Activated T-cell treated with anti-CD3 and anti-CD28 coated beads, Interleukin-2, amount 50 U/mL, for 72 hours (primary cell): ENCODE results near the gene LRIF1. TPM values are rescaled to one million over a fixed set of nuclear protein-coding genes. Genes with fewer than 3 reads are reported as not detected.

Experiments
- ATAC-seq, 2 donors: fragments of 150-1000 bp; cut with Tn5 transposase; replicated peaks in 1 of 2; 2 replicates each; pipeline ENCODE4 v1.10.0; 2021; ENCODE audit warnings: moderate library complexity in 2 of 2, mild to moderate bottlenecking in 1 of 2
- DNase-seq, 2 donors: peaks; one replicate each; pipeline ENCODE4 v3.0.0; 2021 to 2022; ENCODE audit warnings: mixed read lengths in 1 of 2
- H3K27ac Mint-ChIP-seq: one replicate; pipeline ENCODE4 v1.8.0; 2022; ENCODE audit warnings: mild to moderate bottlenecking, moderate library complexity, mixed read lengths
- H3K27me3 Mint-ChIP-seq: one replicate; pipeline ENCODE4 v1.8.0; 2022; ENCODE audit warnings: low read depth, mixed read lengths
- H3K36me3 Mint-ChIP-seq, 2 donors: one replicate each; pipeline ENCODE4 v1.8.0; 2022; ENCODE audit warnings: mixed read lengths in 2 of 2, mild to moderate bottlenecking in 1 of 2; ENCODE audit not compliant: insufficient read depth in 2 of 2
- H3K4me1 Mint-ChIP-seq: one replicate; pipeline ENCODE4 v1.8.0; 2022; ENCODE audit warnings: low read depth, mixed read lengths
- H3K4me3 Mint-ChIP-seq, 2 donors: one replicate each; pipeline ENCODE4 v1.8.0; 2022; ENCODE audit warnings: mild to moderate bottlenecking in 2 of 2, mixed read lengths in 2 of 2, moderate library complexity in 2 of 2
- H3K9me3 Mint-ChIP-seq, 2 donors: one replicate each; pipeline ENCODE4 v1.8.0; 2022; ENCODE audit warnings: mixed read lengths in 2 of 2
- total RNA-seq, 2 donors: library from RNA; stranded (reverse); gene quantifications; one replicate each; pipeline ENCODE4 v1.2.3, GENCODE V29; 2022

Gene LRIF1
- total RNA-seq, 2 donors from 2014 or later = 28.5 to 30.0 TPM

DNA sequence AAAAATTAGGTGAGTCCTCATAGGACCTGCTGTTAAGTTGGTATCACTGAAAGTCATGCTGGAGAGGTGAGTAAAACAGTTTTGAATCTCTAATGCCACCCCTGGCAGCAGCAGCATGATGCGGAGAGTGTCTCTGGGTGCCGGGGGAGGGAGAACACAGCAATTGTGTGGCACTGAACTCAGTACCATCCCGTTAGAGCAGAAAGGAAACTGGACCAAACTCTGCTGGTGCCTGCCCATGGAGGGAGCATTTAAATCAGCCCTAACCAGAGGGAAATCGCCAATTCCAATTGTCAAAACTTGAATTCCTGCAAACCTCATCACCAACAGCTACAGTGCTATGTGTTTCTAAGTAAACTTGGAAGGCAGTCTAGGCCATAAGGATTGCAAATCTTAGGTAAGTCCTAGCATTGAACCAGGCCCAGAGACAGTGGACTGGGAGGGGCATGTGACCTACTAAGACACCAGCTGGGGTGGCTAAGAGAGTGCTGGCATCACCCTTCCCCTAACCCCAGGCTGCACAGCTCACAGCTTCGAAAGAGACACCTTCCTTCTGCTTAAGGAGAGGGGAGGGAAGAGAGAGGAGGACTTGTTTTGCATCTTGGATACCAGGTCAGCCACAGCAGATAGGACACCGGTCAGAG lies 60.8 kb downstream of the LRIF1 start:
- H3K4me3 Mint-ChIP-seq = no peak overlapping the region
- no peak overlapping the region for H3K27ac Mint-ChIP-seq
- ATAC-seq (no peak), DNase-seq (no peak)
- H3K27me3 Mint-ChIP-seq = no peaks in the 10 kb centered on the region
- peaks cover 4 to 14% of the 10 kb centered on the region in 2 donors for H3K9me3 Mint-ChIP-seq
- peaks cover 3% of the 10 kb centered on the region for H3K4me1 Mint-ChIP-seq
- H3K36me3 Mint-ChIP-seq = peaks cover 23 to 55% of the 10 kb centered on the region in 2 donors

DNA sequence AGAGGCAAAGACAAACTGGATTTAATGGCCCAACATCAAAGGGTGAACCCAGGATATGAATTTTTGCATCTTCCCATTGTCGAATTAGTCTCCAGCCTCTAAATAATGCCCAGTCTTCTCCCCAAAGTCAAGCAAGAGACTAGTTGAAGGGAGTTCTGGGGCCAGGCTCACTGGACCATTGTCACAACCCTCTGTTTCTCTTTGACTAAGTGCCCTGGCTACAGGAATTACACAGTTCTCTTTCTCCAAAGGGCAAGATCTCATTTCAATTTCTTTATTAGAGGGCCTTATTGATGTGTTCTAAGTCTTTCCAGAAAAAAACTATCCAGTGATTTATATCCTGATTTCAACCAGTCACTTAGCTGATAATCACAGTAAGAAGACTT lies 64.3 kb downstream of the LRIF1 start:
- H3K4me1 Mint-ChIP-seq = peaks cover 38% of the 10 kb centered on the region
- peaks cover 36 to 73% of the 10 kb centered on the region in 2 donors for H3K36me3 Mint-ChIP-seq
- ATAC-seq (no peak), DNase-seq (no peak)
- H3K4me3 Mint-ChIP-seq = no peak overlapping the region
- H3K27me3 Mint-ChIP-seq = no peaks in the 10 kb centered on the region
- peak overlapping the region; percentile 87 for H3K27ac Mint-ChIP-seq
- peaks cover 0 to 6% of the 10 kb centered on the region in 2 donors for H3K9me3 Mint-ChIP-seq

DNA sequence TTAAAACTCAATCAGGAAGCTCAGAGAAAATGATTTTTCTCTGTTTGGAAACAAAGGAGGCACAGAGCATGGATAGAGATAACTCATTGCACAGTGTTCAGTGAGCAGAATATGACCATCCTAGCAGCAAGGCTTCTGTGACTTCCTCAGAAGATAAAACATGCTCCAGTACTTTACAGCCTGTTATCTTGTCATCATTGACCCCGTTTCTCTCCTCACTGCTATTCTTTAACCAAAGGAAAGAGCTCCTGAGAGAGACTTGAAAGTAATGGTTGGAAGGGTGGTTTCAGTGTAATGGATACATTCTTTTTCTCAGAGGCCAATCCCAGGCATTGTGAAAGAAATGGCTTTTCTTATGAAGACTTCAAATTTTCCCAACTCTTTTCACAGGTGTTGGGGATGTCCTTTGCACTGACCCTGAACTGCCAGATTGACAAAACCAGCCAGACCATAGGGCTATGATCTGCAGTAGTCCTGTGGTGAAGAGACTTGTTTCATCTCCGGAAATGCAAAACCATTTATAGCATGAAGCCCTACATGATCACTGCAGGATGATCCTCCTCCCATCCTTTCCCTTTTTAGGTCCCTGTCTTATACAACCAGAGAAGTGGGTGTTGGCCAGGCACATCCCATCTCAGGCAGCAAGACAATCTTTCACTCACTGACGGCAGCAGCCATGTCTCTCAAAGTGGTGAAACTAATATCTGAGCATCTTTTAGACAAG lies 64.8 kb downstream of the LRIF1 start:
- DNase-seq = no peak
- Mint-ChIP-seq H3K36me3 (peaks cover 34 to 73% of the 10 kb centered on the region in 2 donors), H3K27ac (peak overlapping the region; percentile 87), H3K4me1 (peaks cover 44% of the 10 kb centered on the region), H3K9me3 (peaks cover 0 to 4% of the 10 kb centered on the region in 2 donors), H3K27me3 (no peaks in the 10 kb centered on the region), H3K4me3 (no peak overlapping the region)
- no peak for ATAC-seq

DNA sequence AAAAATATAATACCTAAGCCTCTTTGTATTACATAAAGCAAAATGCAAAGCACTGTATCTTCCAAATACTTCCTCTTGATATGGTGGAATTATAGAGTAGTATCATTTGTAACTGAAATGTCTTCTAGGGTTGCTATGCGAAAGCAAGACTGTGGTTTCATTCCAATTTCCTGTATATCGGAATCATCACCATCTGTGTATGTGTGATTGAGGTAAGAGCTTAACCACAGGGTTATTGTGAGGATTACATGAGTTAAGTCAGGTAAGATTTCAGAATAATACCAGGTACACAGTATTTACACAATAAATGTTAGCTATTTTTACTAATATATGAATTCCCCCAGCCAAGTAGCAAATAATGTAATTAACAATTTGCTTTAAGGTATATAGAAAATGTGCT lies 66.0 kb downstream of the LRIF1 start:
- no peak for ATAC-seq
- no peak overlapping the region for H3K4me3 Mint-ChIP-seq

More for the DNA sequence above, 66.0 kb downstream of the LRIF1 start:
- peak overlapping the region; percentile 85 for H3K27ac Mint-ChIP-seq
- peaks cover 0 to 4% of the 10 kb centered on the region in 2 donors for H3K9me3 Mint-ChIP-seq
- DNase-seq = no peak
- no peaks in the 10 kb centered on the region for H3K27me3 Mint-ChIP-seq
- H3K4me1 Mint-ChIP-seq = peaks cover 56% of the 10 kb centered on the region
- peaks cover 39 to 81% of the 10 kb centered on the region in 2 donors for H3K36me3 Mint-ChIP-seq

Other genes starting within 250 kb of the LRIF1 start
- 100 to 1,000 TPM; 170 to 249 TPM for gene CD53, start 90.8 kb downstream of the LRIF1 start, total RNA-seq
- gene DRAM2, start 176.2 kb upstream of the LRIF1 start, total RNA-seq = 10 to 100 TPM; 73.3 to 89.4 TPM
- gene CEPT1, start 176.3 kb upstream of the LRIF1 start, total RNA-seq = 10 to 100 TPM; 44.5 to 50.4 TPM
- gene DENND2D, start 236.7 kb upstream of the LRIF1 start, total RNA-seq = 100 to 1,000 TPM; 134 to 165 TPM